Liver (tissue), 9 donors: Measurements from ENCODE around the gene METTL6. TPM values are rescaled to one million over a fixed set of nuclear protein-coding genes. Genes with fewer than 3 reads are reported as not detected.

Experiments
- DNase-seq: peaks from one replicate; pipeline ENCODE4 v3.0.0-alpha.2; 2017; ENCODE audit warnings: low spot score
- H3K27ac ChIP-seq, 2 donors: one replicate each; pipeline ENCODE4 v1.7.0; 2013; ENCODE audit warnings: inconsistent platforms in 2 of 2, low read length in 2 of 2, control low read depth in 1 of 2, low read depth in 1 of 2, mild to moderate bottlenecking in 1 of 2
- H3K27me3 ChIP-seq, 4 donors: one replicate each; pipeline versions ENCODE4 v1.6.1 to v1.7.0; 2013; ENCODE audit warnings: low read length in 3 of 4, inconsistent platforms in 1 of 4, mild to moderate bottlenecking in 1 of 4, moderate library complexity in 1 of 4; ENCODE audit not compliant: control insufficient read depth in 4 of 4, insufficient read depth in 4 of 4
- H3K36me3 ChIP-seq, 4 donors: one replicate each; pipeline versions ENCODE4 v1.6.1 to v1.7.0; 2013; ENCODE audit warnings: low read length in 3 of 4, mild to moderate bottlenecking in 3 of 4, low read depth in 1 of 4, moderate library complexity in 1 of 4; ENCODE audit not compliant: control insufficient read depth in 4 of 4, insufficient read depth in 3 of 4
- H3K4me1 ChIP-seq, 4 donors: one replicate each; pipeline versions ENCODE4 v1.6.1 to v1.7.0; 2013; ENCODE audit warnings: low read length in 3 of 4, mild to moderate bottlenecking in 3 of 4, moderate library complexity in 1 of 4; ENCODE audit not compliant: control insufficient read depth in 4 of 4, insufficient read depth in 4 of 4
- H3K4me3 ChIP-seq, 3 donors: one replicate each; pipeline versions ENCODE4 v1.6.1 to v1.7.0; 2013; ENCODE audit warnings: low read length in 3 of 3, control low read depth in 1 of 3, low read depth in 1 of 3, mild to moderate bottlenecking in 1 of 3
- H3K9ac ChIP-seq, 2 donors: one replicate each; pipeline ENCODE4 v1.7.0; 2013; ENCODE audit warnings: low read length in 2 of 2, mild to moderate bottlenecking in 2 of 2, moderate library complexity in 2 of 2, control low read depth in 1 of 2, low read depth in 1 of 2
- H3K9me3 ChIP-seq, 4 donors: one replicate each; pipeline versions ENCODE4 v1.6.1 to v1.7.0; 2013; ENCODE audit warnings: low read length in 3 of 4; ENCODE audit not compliant: control insufficient read depth in 4 of 4
- ATF3 ChIP-seq: IDR thresholded peaks from 2 replicates; pipeline ENCODE4 v1.6.1; 2016; ENCODE audit warnings: antibody characterized with exemption
- CTCF ChIP-seq: fragments of 150-350 bp; IDR thresholded peaks from 2 replicates; pipeline ENCODE4 v1.5.1; 2017; ENCODE audit warnings: improper control_type of control experiment, low read depth, low read length; ENCODE audit not compliant: missing input control
- GABPA ChIP-seq, 2 donors: IDR thresholded peaks in 1 of 2; conservative IDR thresholded peaks in 1 of 2; 2 replicates each; pipeline ENCODE4 v1.6.1; 2016; ENCODE audit warnings: antibody characterized with exemption in 2 of 2, mild to moderate bottlenecking in 1 of 2, moderate library complexity in 1 of 2
- HNF4A ChIP-seq, 2 donors: conservative IDR thresholded peaks; 2 replicates each; pipeline ENCODE4 v1.6.1; 2016; ENCODE audit warnings: antibody characterized with exemption in 2 of 2, mild to moderate bottlenecking in 2 of 2
- JUND ChIP-seq, 2 donors: IDR thresholded peaks; 2 replicates each; pipeline ENCODE4 v1.6.1; 2016; ENCODE audit warnings: antibody characterized with exemption in 2 of 2
- MAX ChIP-seq: IDR thresholded peaks from 2 replicates; pipeline ENCODE4 v1.6.1; 2016; ENCODE audit warnings: antibody characterized with exemption
- NR2F2 ChIP-seq: IDR thresholded peaks from 2 replicates; pipeline ENCODE4 v1.6.1; 2016; ENCODE audit warnings: antibody characterized with exemption
- RAD21 ChIP-seq, 2 donors: IDR thresholded peaks; 2 replicates each; pipeline ENCODE4 v1.6.1; 2016; ENCODE audit warnings: antibody characterized with exemption in 2 of 2, mild to moderate bottlenecking in 2 of 2
- REST ChIP-seq: IDR thresholded peaks from 2 replicates; pipeline ENCODE4 v1.6.1; 2016; ENCODE audit warnings: antibody characterized with exemption, mild to moderate bottlenecking
- RXRA ChIP-seq, 2 donors: IDR thresholded peaks; 2 replicates each; pipeline ENCODE4 v1.6.1; 2017 to 2018; ENCODE audit warnings: antibody characterized with exemption in 2 of 2, mild to moderate bottlenecking in 1 of 2
- TAF1 ChIP-seq: conservative IDR thresholded peaks from 2 replicates; pipeline ENCODE4 v1.6.1; 2016; ENCODE audit warnings: antibody characterized with exemption, mild to moderate bottlenecking
- YY1 ChIP-seq: IDR thresholded peaks from 2 replicates; pipeline ENCODE4 v1.6.1; 2016; ENCODE audit warnings: antibody characterized with exemption, mild to moderate bottlenecking
- ZBTB33 ChIP-seq: IDR thresholded peaks from 2 replicates; pipeline ENCODE4 v1.6.1; 2016; ENCODE audit warnings: antibody characterized with exemption
- WGBS: extraction: QIAGEN DNeasy Blood & Tissue Kit; methylation state at CpG from one replicate; pipeline ENCODE4 v1.1.7; 2013; 5-methylcytosine and 5-hydroxymethylcytosine counted together
- polyA plus RNA-seq, 2 donors: library from polyadenylated mRNA; stranded (reverse) in 1 of 2; unstranded in 1 of 2; fragments of 200-250 nt in 1 of 2; fragments of >200 nt in 1 of 2; fragmentation: Nextera tagmentation in 1 of 2; extraction: Ambion mirVana in 1 of 2; gene quantifications; one replicate each; pipeline versions ENCODE4 v1.2.1 to v1.2.3, GENCODE V29; 2013 to 2015
- total RNA-seq, 2 donors: library from RNA; depleted of rRNA; stranded (reverse); fragments of >200 nt; gene quantifications; one replicate each; pipeline ENCODE4 v1.2.3, GENCODE V29; 2014
- donor health status: healthy.
- donor health status: healthy.
- donor health status: healthy.
- donor health status: healthy.
- donor health status: healthy.

Gene METTL6
- total and polyA plus RNA-seq, 4 donors = 2.0 to 9.1 (median 5.9) TPM

GRCh38 chr3:15361494-15362214, 65.7 kb downstream of the METTL6 start:
- DNase-seq = no peak
- Histone ChIP-seq H3K27ac (peak overlapping the region in 1 of 2 donors; percentile 7), H3K4me1 (peaks cover 0 to 13% (median 9%) of the 10 kb centered on the region in 4 donors), H3K9me3 (no peaks in the 10 kb centered on the region), H3K4me3 (no peak overlapping the region), H3K36me3 (no peaks in the 10 kb centered on the region), H3K9ac (no peak overlapping the region), H3K27me3 (no peaks in the 10 kb centered on the region)
- TF ChIP-seq MAX (no peak), JUND (IDR thresholded peaks at IDR 0.05) (no peak), ZBTB33 (no peak), NR2F2 (no peak), RAD21 (IDR thresholded peaks at IDR 0.05) (no peak), GABPA (IDR thresholded peaks at IDR 0.05 in 1 of 2, conservative IDR thresholded peaks at IDR 0.05 in 1 of 2) (no peak), YY1 (no peak)
- 72% methylated on average over 11 of the region's 11 CpGs for WGBS

- peaks cover 0 to 13% (median 9%) of the 10 kb centered on the region in 4 donors for H3K4me1 ChIP-seq
- no peak overlapping the region for H3K27ac ChIP-seq
- TF ChIP-seq RXRA (IDR thresholded peaks at IDR 0.05) (no peak), ZBTB33 (no peak), JUND (IDR thresholded peaks at IDR 0.05) (no peak), ATF3 (no peak), REST (no peak), TAF1 (no peak), NR2F2 (no peak), RAD21 (IDR thresholded peaks at IDR 0.05) (no peak), CTCF (no peak), HNF4A (conservative IDR thresholded peaks at IDR 0.05) (no peak)
- no peak overlapping the region for H3K9ac ChIP-seq
- H3K9me3 ChIP-seq = no peaks in the 10 kb centered on the region
- H3K4me3 ChIP-seq = no peak overlapping the region
- WGBS = 67% methylated on average over 1 of the region's 1 CpG
- no peaks in the 10 kb centered on the region for H3K36me3 ChIP-seq
- no peak for DNase-seq
- H3K27me3 ChIP-seq = no peaks in the 10 kb centered on the region
Observed at GRCh38 chr3:15360788-15361493, 66.4 kb downstream of the METTL6 start.
